DOHH2 (cell line): ENCODE data around the gene ARHGAP24.

Experiments
- EZH2phosphoT487 ChIP-seq: fragments of 200-600 bp; sonication (generic); IDR thresholded peaks from 2 replicates; pipeline ENCODE4 v1.6.1; 2017; ENCODE audit warnings: borderline replicate concordance, mild to moderate bottlenecking, antibody characterized with exemption, low read length, moderate library complexity, mixed read lengths
- TF ChIP-seq, protein P1 (sequence below): fragments of 200-600 bp; sonication (generic); IDR thresholded peaks from one replicate; pipeline ENCODE4 v1.5.1; 2014; ENCODE audit warnings: antibody characterized with exemption, mild to moderate bottlenecking, low read depth, low read length; ENCODE audit not compliant: poor library complexity, severe bottlenecking

DNA sequence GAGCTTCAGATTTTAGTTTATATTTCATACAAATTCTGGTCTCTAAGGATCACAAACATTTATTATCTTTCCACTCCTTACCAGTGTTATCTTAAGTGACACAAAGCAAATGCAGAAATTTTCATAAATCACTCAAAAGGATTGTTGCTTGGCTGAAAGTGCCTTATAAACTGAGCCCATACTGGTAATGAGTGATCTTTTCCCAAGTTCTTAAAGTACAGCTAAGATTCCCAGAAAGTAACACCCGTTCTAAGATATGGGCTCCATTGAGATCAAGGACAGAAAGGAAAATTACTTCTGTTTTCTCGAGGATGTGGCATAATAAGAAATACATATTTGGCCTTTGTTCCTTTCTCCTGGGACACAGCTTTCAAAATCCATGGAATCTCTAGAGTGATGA, 313.7 kb downstream of the ARHGAP24 start:
- TF ChIP-seq, protein P1, sequence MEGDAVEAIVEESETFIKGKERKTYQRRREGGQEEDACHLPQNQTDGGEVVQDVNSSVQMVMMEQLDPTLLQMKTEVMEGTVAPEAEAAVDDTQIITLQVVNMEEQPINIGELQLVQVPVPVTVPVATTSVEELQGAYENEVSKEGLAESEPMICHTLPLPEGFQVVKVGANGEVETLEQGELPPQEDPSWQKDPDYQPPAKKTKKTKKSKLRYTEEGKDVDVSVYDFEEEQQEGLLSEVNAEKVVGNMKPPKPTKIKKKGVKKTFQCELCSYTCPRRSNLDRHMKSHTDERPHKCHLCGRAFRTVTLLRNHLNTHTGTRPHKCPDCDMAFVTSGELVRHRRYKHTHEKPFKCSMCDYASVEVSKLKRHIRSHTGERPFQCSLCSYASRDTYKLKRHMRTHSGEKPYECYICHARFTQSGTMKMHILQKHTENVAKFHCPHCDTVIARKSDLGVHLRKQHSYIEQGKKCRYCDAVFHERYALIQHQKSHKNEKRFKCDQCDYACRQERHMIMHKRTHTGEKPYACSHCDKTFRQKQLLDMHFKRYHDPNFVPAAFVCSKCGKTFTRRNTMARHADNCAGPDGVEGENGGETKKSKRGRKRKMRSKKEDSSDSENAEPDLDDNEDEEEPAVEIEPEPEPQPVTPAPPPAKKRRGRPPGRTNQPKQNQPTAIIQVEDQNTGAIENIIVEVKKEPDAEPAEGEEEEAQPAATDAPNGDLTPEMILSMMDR = no peak
- TF ChIP-seq EZH2phosphoT487 = no peak
